ENCODE measurements around the gene ODF4.

GRCh38 chr17:8315764-8316217, 23.8 kb upstream of the ODF4 start:
- TF ChIP-seq CTCF (IDR thresholded peaks at IDR 0.05) (no peak), POLR2A (IDR thresholded peaks at IDR 0.05) (no peak)

Data from Peyer's patch (tissue), 4 donors.